K562 (cell line): ENCODE data around the gene EFNA1. TPM values are rescaled to one million over a fixed set of nuclear protein-coding genes. Genes with fewer than 3 reads are reported as not detected.

Experiments
- ATAC-seq: fragments of 200-7000 bp; cut with Tn5 transposase; 3 replicates; pipeline ENCODE4 v1.9.1; 2020; ENCODE audit warnings: moderate library complexity
- BruUV-seq: library from RNA; stranded (reverse); fragments of 400-500 nt; replicated peaks from 2 replicates; lab custom pipeline; 2021; lab: Mats Ljungman, UMichigan
- CTCF ChIA-PET: fragments of 300-600 bp; formaldehyde crosslinking; extraction: SDS; loops from one replicate; lab custom pipeline; 2021; ENCODE audit warnings: low intra/inter-chr PET ratio; lab: Yijun Ruan, JAX
- POLR2A ChIA-PET: fragments of 300-600, 350-650 bp; sonication (Branson Sonifier 250); formaldehyde crosslinking; extraction: SDS; loops from one replicate; lab custom pipeline; 2021; ENCODE audit warnings: antibody characterized with exemption, inconsistent platforms; lab: Yijun Ruan, JAX
- DNase-seq, 4 experiments: peaks; one replicate each; pipeline versions ENCODE4 v3.0.0 to v3.0.0-alpha.2; 2011 to 2018; ENCODE audit warnings: low spot score in 3 of 4, mixed read lengths in 3 of 4; ENCODE audit errors: extremely low read depth in 1 of 4
- FAIRE-seq: peaks from 2 replicates; lab custom pipeline; 2011; peaks lifted over from hg19 to GRCh38; lab: Jason Lieb, UNC
- H2AFZ ChIP-seq: 2 replicates; pipeline ENCODE4 v1.6.0; 2011; ENCODE audit warnings: low read depth, low read length, control low read depth, inconsistent platforms
- H3K27ac ChIP-seq: fragments of 200-600 bp; 3 replicates; pipeline ENCODE4 v1.8.0; 2011; ENCODE audit warnings: low read depth, mild to moderate bottlenecking, control low read depth, inconsistent platforms, low read length, moderate library complexity, mixed read lengths; ENCODE audit errors: extremely low read depth
- H3K27me3 ChIP-seq, 2 experiments: fragments of 300-600 bp in 1 of 2; 2 replicates in 1 of 2; 3 replicates in 1 of 2; pipeline versions ENCODE4 v1.6.0 to v1.8.0; 2011; ENCODE audit warnings: inconsistent platforms in 2 of 2, low read length in 2 of 2, mild to moderate bottlenecking in 1 of 2, mixed read lengths in 1 of 2, moderate library complexity in 1 of 2; ENCODE audit not compliant: control insufficient read depth in 2 of 2, insufficient read depth in 2 of 2
- H3K36me3 ChIP-seq: fragments of 300-600 bp; 3 replicates; pipeline ENCODE4 v1.8.0; 2011; ENCODE audit warnings: mild to moderate bottlenecking, low read length, inconsistent platforms; ENCODE audit not compliant: control insufficient read depth, insufficient read depth
- H3K4me1 ChIP-seq, 2 experiments: fragments of 200-600 bp in 1 of 2; replicated peaks in 1 of 2; 2 replicates in 1 of 2; 3 replicates in 1 of 2; pipeline versions ENCODE4 v1.5.1 to v1.8.0; 2011; ENCODE audit warnings: inconsistent platforms in 2 of 2, low read length in 2 of 2, mild to moderate bottlenecking in 1 of 2, mixed read lengths in 1 of 2, moderate library complexity in 1 of 2; ENCODE audit not compliant: control insufficient read depth in 2 of 2, insufficient read depth in 2 of 2
- H3K4me2 ChIP-seq: 2 replicates; pipeline ENCODE4 v1.6.1; 2011; ENCODE audit warnings: low read length, control low read depth, inconsistent platforms, mixed read lengths; ENCODE audit not compliant: insufficient read depth
- H3K4me3 ChIP-seq: fragments of 200-600 bp; sonication (generic), shearing (Covaris generic); 2 replicates; pipeline ENCODE4 v1.5.1; 2016; ENCODE audit warnings: control low read depth, inconsistent platforms
- H3K79me2 ChIP-seq: fragments of 200-600 bp; 3 replicates; pipeline ENCODE4 v1.8.0; 2011; ENCODE audit warnings: low read length, inconsistent platforms; ENCODE audit not compliant: control insufficient read depth, insufficient read depth
- H3K9ac ChIP-seq, 2 experiments: 2 replicates each; pipeline versions ENCODE4 v1.6.0 to v1.6.1; 2011; ENCODE audit warnings: low read depth in 2 of 2, low read length in 2 of 2, control low read depth in 1 of 2, inconsistent platforms in 1 of 2, mild to moderate bottlenecking in 1 of 2, mixed read lengths in 1 of 2; ENCODE audit not compliant: insufficient read depth in 1 of 2
- H3K9me1 ChIP-seq: one replicate; pipeline ENCODE4 v1.6.0; 2011; ENCODE audit warnings: inconsistent platforms, mild to moderate bottlenecking, low read length, moderate library complexity; ENCODE audit not compliant: control insufficient read depth, insufficient read depth
- H3K9me3 ChIP-seq: replicated peaks from 2 replicates; pipeline ENCODE4 v1.5.1; 2011; ENCODE audit warnings: low read depth, low read length, inconsistent platforms; ENCODE audit not compliant: control insufficient read depth, insufficient read depth
- H4K20me1 ChIP-seq: replicated peaks from 2 replicates; pipeline ENCODE4 v1.6.1; 2011; ENCODE audit warnings: low read length, inconsistent platforms, mixed read lengths; ENCODE audit not compliant: control insufficient read depth, insufficient read depth
- GABPB1 ChIP-seq: sonication (generic); formaldehyde crosslinking; IDR thresholded peaks from 2 replicates; pipeline ENCODE4 v1.8.0; 2022; ENCODE audit warnings: mild to moderate bottlenecking, missing genetic modification reagents
- HMG20A ChIP-seq: fragments of 450-650 bp; formaldehyde crosslinking; conservative IDR thresholded peaks from 2 replicates; pipeline ENCODE4 v1.4.0; 2020; ENCODE audit warnings: mild to moderate bottlenecking, mixed read lengths
- PHF8 ChIP-seq: fragments of 200-600 bp; sonication (generic); IDR thresholded peaks from 2 replicates; pipeline ENCODE4 v1.6.1; 2012; ENCODE audit warnings: mixed run types, mild to moderate bottlenecking, inconsistent platforms, low read length, moderate library complexity, borderline replicate concordance
- POU5F1 ChIP-seq: fragments of 150-350 bp; IDR thresholded peaks from 2 replicates; pipeline ENCODE4 v1.6.1; 2014; ENCODE audit warnings: borderline replicate concordance, low read length, low read depth, mild to moderate bottlenecking; ENCODE audit not compliant: partially characterized antibody
- RBFOX2 ChIP-seq: fragments of 200-400 bp; formaldehyde crosslinking; IDR thresholded peaks from 2 replicates; pipeline ENCODE4 v1.6.1; 2017; ENCODE audit warnings: low read depth, mild to moderate bottlenecking, low read length, moderate library complexity
- SIN3B ChIP-seq: fragments of 450-650 bp; IDR thresholded peaks from 2 replicates; pipeline ENCODE4 v1.6.1; 2017; ENCODE audit warnings: low read depth, mild to moderate bottlenecking, moderate library complexity
- SUPT5H ChIP-seq: fragments of 450-650 bp; IDR thresholded peaks from 2 replicates; pipeline ENCODE4 v1.6.1; 2016
- ZFP1 ChIP-seq: fragments of 450-650 bp; formaldehyde crosslinking; IDR thresholded peaks from 2 replicates; pipeline ENCODE4 v1.4.0; 2020; ENCODE audit warnings: mild to moderate bottlenecking, mixed read lengths
- WGBS: fragments of 100-300 bp; shearing (Covaris generic); methylation state at CpG from one replicate; pipeline ENCODE4 v1.1.6; 2016; ENCODE audit warnings: low coverage, mixed read lengths; ENCODE audit not compliant: insufficient coverage; ENCODE audit errors: missing lambda C conversion rate; 5-methylcytosine and 5-hydroxymethylcytosine counted together
- in situ Hi-C: fragments of 300-500 bp; cut with MboI; formaldehyde crosslinking; loops from 4 replicates; pipeline ENCODE4 v1.15.0; 2018; ENCODE audit warnings: inconsistent platforms, mixed read lengths
- intact Hi-C: fragments of 100-400 bp; cut with micrococcal nuclease; formaldehyde crosslinking; loops from 2 replicates; pipeline ENCODE4 v1.14.2; 2022
- polyA plus RNA-seq, 8 experiments: library from polyadenylated mRNA; depleted of rRNA in 4 of 8; stranded (reverse) in 5 of 8; unstranded in 3 of 8; fragments of >200 nt; fragmentation: Nextera tagmentation in 2 of 8; fragmentation: Illumina TruSeq in 1 of 8; extraction: Ambion mirVana in 2 of 8; extraction: Trizol in 1 of 8; gene quantifications; 2 replicates each; pipeline versions ENCODE4 v1.2.1 to v1.2.3, GENCODE V29; 2011 to 2014; ENCODE audit warnings: inconsistent platforms in 1 of 8, missing spikeins in 1 of 8
- total RNA-seq, 7 experiments: library from RNA; depleted of rRNA in 6 of 7; stranded (reverse); fragments of >200 nt in 6 of 7; fragmentation: Illumina TruSeq in 2 of 7; extraction: Trizol in 2 of 7; gene quantifications; 2 replicates each; pipeline versions ENCODE4 v1.2.1 to v1.2.3, GENCODE V29; 2011 to 2021; ENCODE audit warnings: low replicate concordance in 1 of 7
- TF ChIP-seq, protein P1 (sequence below): sonication (generic); formaldehyde crosslinking; IDR thresholded peaks from 2 replicates; pipeline ENCODE4 v1.8.0; 2022; ENCODE audit warnings: mild to moderate bottlenecking, missing genetic modification reagents, borderline replicate concordance
- TF ChIP-seq, protein P2 (sequence below), 2 experiments: fragments of 450-650 bp; conservative IDR thresholded peaks; 2 replicates each; pipeline ENCODE4 v1.6.1; 2017; ENCODE audit warnings: mild to moderate bottlenecking in 2 of 2, moderate library complexity in 2 of 2

EFNA1 gene
- total and polyA plus RNA-seq, 9 of the 15 experiments (the other 6 are each of a cell fraction or from before 2014, with no cell fraction given): 2.1 to 9.3 (median 3.0) TPM

DNA sequence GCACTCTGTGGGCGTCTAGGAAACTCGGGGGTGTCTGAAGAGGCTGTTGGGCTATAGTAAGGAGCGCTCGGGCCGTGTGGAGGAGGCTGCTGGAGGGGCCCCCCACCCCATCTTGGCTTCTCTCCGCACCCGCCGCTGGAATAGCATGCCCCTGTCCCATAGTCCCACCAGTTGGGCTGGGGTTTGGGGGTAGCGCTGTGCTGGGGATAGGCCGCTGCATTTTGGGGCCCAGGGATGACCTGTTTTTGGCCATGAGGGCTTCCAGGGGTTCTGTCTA, 48.5 kb upstream of the EFNA1 start:
- ATAC-seq (peak; percentile 15), DNase-seq (no peak), FAIRE-seq (no peak)
- Histone ChIP-seq H3K9me1 (peaks cover 6% of the 10 kb centered on the region), H2AFZ (peak overlapping the region; percentile 47), H4K20me1 (peaks cover 21% of the 10 kb centered on the region), H3K4me3 (peak overlapping the region; percentile 51), H3K36me3 (no peaks in the 10 kb centered on the region), H3K4me1 (peaks cover 40 to 66% of the 10 kb centered on the region in 2 experiments), H3K9me3 (no peaks in the 10 kb centered on the region), H3K27me3 (peaks cover 3 to 8% of the 10 kb centered on the region in 2 experiments; a peak in 2 of 5 replicates), H3K79me2 (peaks cover 3% of the 10 kb centered on the region; the same call in 2 of the 3 replicates), H3K27ac (no peak overlapping the region), H3K4me2 (peak overlapping the region; percentile 66), H3K9ac (peak overlapping the region; percentile 39 to 88)
- in situ Hi-C loops: no loop called here
- BruUV-seq: no TSS peak
- POLR2A ChIA-PET: interaction anchor here (0.8 kb wide), 1 partner anchor 67 kb away, joined by 3 read pairs; no protein-coding TSS in a partner anchor
- CTCF ChIA-PET: interaction anchor here (9.0 kb wide), 1 partner anchor 16 kb away, joined by 153 read pairs; the partner anchor contains the start of gene EFNA4
- 13% methylated on average over 8 of the region's 10 CpGs for WGBS
- intact Hi-C loops: loop anchor here (5.0 kb wide), 1 partner anchor 77 kb away; the partner anchor contains the start of gene ZBTB7B
- TF ChIP-seq PHF8 (no peak), RBFOX2 (0 out of 2 replicates have a peak, but pooled peaks have one; percentile 3)

DNA sequence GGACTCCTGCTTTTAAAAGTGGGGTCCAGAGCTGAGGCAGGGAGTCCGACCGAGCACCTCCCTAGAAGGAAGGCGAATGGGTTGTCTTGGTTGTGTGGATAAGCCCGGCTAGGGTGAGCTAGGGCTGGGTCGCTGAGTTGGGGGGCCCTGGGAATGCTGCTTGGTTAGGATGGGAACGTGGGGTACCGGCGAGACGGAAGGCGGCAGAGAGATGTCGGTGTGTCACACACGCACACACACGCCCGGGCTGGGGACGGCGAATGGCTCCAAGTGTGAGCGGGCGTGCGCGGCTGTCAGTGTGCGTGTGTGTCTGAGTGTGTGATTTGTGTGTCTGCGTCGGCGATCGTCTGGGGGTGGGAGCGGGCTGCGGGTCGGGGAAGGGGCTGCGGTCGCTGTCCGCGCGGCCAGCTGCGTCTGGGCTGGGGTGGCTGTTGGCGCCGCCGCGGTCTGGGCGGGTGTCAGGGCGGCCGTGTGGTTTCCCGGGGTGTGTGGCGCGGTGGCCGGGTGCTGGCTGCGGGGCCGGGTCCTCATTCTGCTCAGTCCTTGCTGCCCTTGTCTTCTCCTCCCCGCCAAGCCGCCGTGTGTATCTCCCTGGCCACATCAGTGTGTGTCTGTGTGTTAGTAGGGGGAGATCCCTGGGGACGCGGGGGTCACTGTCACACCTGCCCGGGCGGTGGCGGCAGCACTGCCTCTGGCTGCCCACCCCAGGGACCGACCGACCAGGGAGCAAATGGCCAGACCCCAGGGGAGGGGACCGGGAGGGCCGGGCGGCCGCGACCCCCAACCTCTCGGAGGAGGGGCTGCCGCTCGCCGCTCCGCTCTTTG, 48.0 kb upstream of the EFNA1 start:
- Histone ChIP-seq H3K27me3 (peaks cover 3 to 8% of the 10 kb centered on the region in 2 experiments; a peak in 2 of 5 replicates), H2AFZ (peak overlapping the region; percentile 47), H4K20me1 (peaks cover 26% of the 10 kb centered on the region), H3K36me3 (no peaks in the 10 kb centered on the region), H3K9me3 (no peaks in the 10 kb centered on the region), H3K4me3 (peak overlapping the region; percentile 51), H3K9ac (peak overlapping the region; percentile 39 to 88), H3K4me2 (peak overlapping the region; percentile 66), H3K27ac (no peak overlapping the region), H3K4me1 (peaks cover 43 to 72% of the 10 kb centered on the region in 2 experiments), H3K79me2 (peaks cover 3% of the 10 kb centered on the region; the same call in 2 of the 3 replicates), H3K9me1 (peaks cover 6% of the 10 kb centered on the region)
- FAIRE-seq (no peak), DNase-seq (peak in 3 of 4 experiments; percentile 39 to 64 (median 47)), ATAC-seq (peak; percentile 37)
- WGBS: 10% methylated on average over 31 of the region's 67 CpGs
- ChIA-PET POLR2A (interaction anchor here (0.8 kb wide), 1 partner anchor 67 kb away, joined by 3 read pairs; no protein-coding TSS in a partner anchor), CTCF (interaction anchor here (0.9 to 9.0 kb wide), 2 partner anchors 17 to 76 kb away, joined by 3 to 153 read pairs; partner anchors contain the start of gene EFNA4)
- in situ Hi-C loops (no loop called here), intact Hi-C loops (loop anchor here (5.0 kb wide), 3 partner anchors 32 to 117 kb away; partner anchors contain the start of genes PYGO2 and ZBTB7B)
- TSS peak; percentile 71 for BruUV-seq
- TF ChIP-seq SUPT5H (no peak), GABPB1 (CRISPR knock-in tag) (no peak), POU5F1 (no peak), ZFP1 (no peak), HMG20A (CRISPR knock-in tag) (no peak), SIN3B (no peak)
- TF ChIP-seq, protein P1, sequence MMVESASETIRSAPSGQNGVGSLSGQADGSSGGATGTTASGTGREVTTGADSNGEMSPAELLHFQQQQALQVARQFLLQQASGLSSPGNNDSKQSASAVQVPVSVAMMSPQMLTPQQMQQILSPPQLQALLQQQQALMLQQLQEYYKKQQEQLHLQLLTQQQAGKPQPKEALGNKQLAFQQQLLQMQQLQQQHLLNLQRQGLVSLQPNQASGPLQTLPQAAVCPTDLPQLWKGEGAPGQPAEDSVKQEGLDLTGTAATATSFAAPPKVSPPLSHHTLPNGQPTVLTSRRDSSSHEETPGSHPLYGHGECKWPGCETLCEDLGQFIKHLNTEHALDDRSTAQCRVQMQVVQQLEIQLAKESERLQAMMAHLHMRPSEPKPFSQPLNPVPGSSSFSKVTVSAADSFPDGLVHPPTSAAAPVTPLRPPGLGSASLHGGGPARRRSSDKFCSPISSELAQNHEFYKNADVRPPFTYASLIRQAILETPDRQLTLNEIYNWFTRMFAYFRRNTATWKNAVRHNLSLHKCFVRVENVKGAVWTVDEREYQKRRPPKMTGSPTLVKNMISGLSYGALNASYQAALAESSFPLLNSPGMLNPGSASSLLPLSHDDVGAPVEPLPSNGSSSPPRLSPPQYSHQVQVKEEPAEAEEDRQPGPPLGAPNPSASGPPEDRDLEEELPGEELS (CRISPR knock-in tag): no peak
- TF ChIP-seq, protein P2, sequence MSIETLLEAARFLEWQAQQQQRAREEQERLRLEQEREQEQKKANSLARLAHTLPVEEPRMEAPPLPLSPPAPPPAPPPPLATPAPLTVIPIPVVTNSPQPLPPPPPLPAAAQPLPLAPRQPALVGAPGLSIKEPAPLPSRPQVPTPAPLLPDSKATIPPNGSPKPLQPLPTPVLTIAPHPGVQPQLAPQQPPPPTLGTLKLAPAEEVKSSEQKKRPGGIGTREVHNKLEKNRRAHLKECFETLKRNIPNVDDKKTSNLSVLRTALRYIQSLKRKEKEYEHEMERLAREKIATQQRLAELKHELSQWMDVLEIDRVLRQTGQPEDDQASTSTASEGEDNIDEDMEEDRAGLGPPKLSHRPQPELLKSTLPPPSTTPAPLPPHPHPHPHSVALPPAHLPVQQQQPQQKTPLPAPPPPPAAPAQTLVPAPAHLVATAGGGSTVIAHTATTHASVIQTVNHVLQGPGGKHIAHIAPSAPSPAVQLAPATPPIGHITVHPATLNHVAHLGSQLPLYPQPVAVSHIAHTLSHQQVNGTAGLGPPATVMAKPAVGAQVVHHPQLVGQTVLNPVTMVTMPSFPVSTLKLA (conservative IDR thresholded peaks at IDR 0.05): no peak
